Neuronal stem cell (in vitro differentiated cells): Measurements from ENCODE around the gene ASMTL.

Source experiments
- DNase-seq: peaks from one replicate; pipeline ENCODE4 v3.0.0-alpha.2; 2013; ENCODE audit warnings: low spot score
- H2AFZ ChIP-seq: one replicate; pipeline ENCODE4 v1.6.1; 2013; ENCODE audit warnings: mild to moderate bottlenecking, low read length, inconsistent platforms
- H2AK5ac ChIP-seq: 2 replicates; pipeline ENCODE4 v1.6.1; 2013; ENCODE audit warnings: low read depth, mild to moderate bottlenecking, inconsistent platforms, low read length, moderate library complexity, mixed read lengths
- H2BK120ac ChIP-seq: 2 replicates; pipeline ENCODE4 v1.6.1; 2013; ENCODE audit warnings: low read depth, mild to moderate bottlenecking, inconsistent platforms, low read length, moderate library complexity, mixed read lengths
- H2BK12ac ChIP-seq: one replicate; pipeline ENCODE4 v1.6.1; 2013; ENCODE audit warnings: low read length, inconsistent platforms
- H2BK15ac ChIP-seq: 2 replicates; pipeline ENCODE4 v1.6.1; 2013; ENCODE audit warnings: mild to moderate bottlenecking, low read length, inconsistent platforms, mixed read lengths
- H2BK5ac ChIP-seq: one replicate; pipeline ENCODE4 v1.6.1; 2013; ENCODE audit warnings: inconsistent platforms, mild to moderate bottlenecking, low read length, moderate library complexity
- H3K14ac ChIP-seq: one replicate; pipeline ENCODE4 v1.6.1; 2013; ENCODE audit warnings: low read length, inconsistent platforms
- H3K18ac ChIP-seq: 2 replicates; pipeline ENCODE4 v1.6.1; 2013; ENCODE audit warnings: low read length, inconsistent platforms
- H3K23ac ChIP-seq: 2 replicates; pipeline ENCODE4 v1.6.1; 2013; ENCODE audit warnings: low read depth, mild to moderate bottlenecking, mixed read lengths, low read length, inconsistent platforms; ENCODE audit not compliant: poor library complexity
- H3K27ac ChIP-seq: replicated peaks from 3 replicates; pipeline ENCODE4 v1.5.1; 2013; ENCODE audit warnings: low read length, inconsistent platforms
- H3K27me3 ChIP-seq, 3 experiments: 2 replicates each; pipeline ENCODE4 v1.6.1; 2013; ENCODE audit warnings: low read length in 3 of 3, mild to moderate bottlenecking in 2 of 3, inconsistent platforms in 1 of 3, low read depth in 1 of 3, mixed read lengths in 1 of 3, moderate library complexity in 1 of 3; ENCODE audit not compliant: control insufficient read depth in 3 of 3, insufficient read depth in 3 of 3
- H3K36me3 ChIP-seq, 2 donors: replicated peaks in 1 of 2; 2 replicates each; pipeline ENCODE4 v1.6.1; 2013; ENCODE audit warnings: low read length in 2 of 2; ENCODE audit not compliant: control insufficient read depth in 2 of 2, insufficient read depth in 2 of 2
- H3K4ac ChIP-seq: 2 replicates; pipeline ENCODE4 v1.6.1; 2013; ENCODE audit warnings: inconsistent platforms, mild to moderate bottlenecking, low read length, moderate library complexity
- H3K4me1 ChIP-seq, 2 donors: 1 replicate in 1 of 2; 2 replicates in 1 of 2; pipeline ENCODE4 v1.6.1; 2013; ENCODE audit warnings: low read length in 2 of 2, low read depth in 1 of 2; ENCODE audit not compliant: control insufficient read depth in 2 of 2, insufficient read depth in 1 of 2
- H3K4me2 ChIP-seq: one replicate; pipeline ENCODE4 v1.6.1; 2013; ENCODE audit warnings: mild to moderate bottlenecking, low read length, inconsistent platforms; ENCODE audit not compliant: insufficient read depth, poor library complexity, severe bottlenecking
- H3K4me3 ChIP-seq, 2 donors: 2 replicates each; pipeline ENCODE4 v1.5.1; 2013; ENCODE audit warnings: low read length in 2 of 2, mild to moderate bottlenecking in 2 of 2, inconsistent platforms in 1 of 2, moderate library complexity in 1 of 2
- H3K79me1 ChIP-seq: one replicate; pipeline ENCODE4 v1.6.1; 2013; ENCODE audit warnings: low read depth, mild to moderate bottlenecking, inconsistent platforms, low read length, moderate library complexity
- H3K9ac ChIP-seq: one replicate; pipeline ENCODE4 v1.6.1; 2013; ENCODE audit warnings: mild to moderate bottlenecking, low read depth, low read length, inconsistent platforms; ENCODE audit not compliant: poor library complexity
- H3K9me3 ChIP-seq, 2 donors: replicated peaks in 1 of 2; 2 replicates each; pipeline versions ENCODE3 to v1.6.1; 2013; ENCODE audit warnings: low read length in 2 of 2, mild to moderate bottlenecking in 2 of 2, inconsistent platforms in 1 of 2, low read depth in 1 of 2, mixed read lengths in 1 of 2, moderate library complexity in 1 of 2; ENCODE audit not compliant: control insufficient read depth in 2 of 2, insufficient read depth in 1 of 2
- H4K8ac ChIP-seq: one replicate; pipeline ENCODE4 v1.6.1; 2013; ENCODE audit warnings: low read depth, mild to moderate bottlenecking, inconsistent platforms, low read length, moderate library complexity
- H4K91ac ChIP-seq: one replicate; pipeline ENCODE4 v1.6.1; 2013; ENCODE audit warnings: low read length, low read depth, mild to moderate bottlenecking, inconsistent platforms; ENCODE audit not compliant: poor library complexity
- WGBS, 2 donors: extraction: QIAGEN DNeasy Blood & Tissue Kit; methylation state at CpG; one replicate each; pipeline ENCODE4 v1.1.7; 2013; ENCODE audit warnings: missing lambda C conversion rate in 2 of 2, mixed read lengths in 1 of 2; ENCODE audit not compliant: insufficient read length in 2 of 2, insufficient replicate concordance in 1 of 2; ENCODE audit errors: extremely low coverage in 2 of 2; 5-methylcytosine and 5-hydroxymethylcytosine counted together

The ASMTL gene

DNA sequence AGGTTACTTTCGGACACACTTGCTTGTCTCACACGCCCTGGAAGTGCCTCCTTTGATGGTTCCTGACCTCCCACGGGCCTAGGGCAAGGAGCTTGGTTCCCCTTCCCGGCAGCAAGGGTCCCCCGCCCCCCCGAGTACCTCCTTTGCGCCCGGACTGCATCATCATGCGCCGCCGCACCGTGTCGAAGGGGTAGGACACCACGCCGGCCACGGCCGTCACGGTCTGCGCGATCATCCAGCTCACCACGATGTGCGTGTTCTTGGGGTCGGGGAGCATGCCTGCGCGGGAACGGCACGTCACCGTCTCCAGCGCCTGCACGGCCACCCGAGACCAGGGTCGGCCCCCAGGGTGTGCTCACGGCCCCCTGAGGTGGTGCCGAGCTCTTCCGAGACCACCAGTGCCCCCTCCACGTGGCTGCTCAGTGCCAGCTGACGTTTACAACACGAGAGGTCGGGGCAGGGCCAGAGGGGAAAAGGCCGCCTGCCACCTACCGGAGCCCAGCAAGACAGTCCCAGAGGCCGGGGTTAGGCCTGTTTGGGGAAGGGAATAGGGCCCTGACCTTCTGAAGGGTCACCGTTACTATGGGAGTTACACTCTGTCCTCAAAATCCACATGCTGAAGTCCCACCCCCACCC lies 65.5 kb downstream of the ASMTL start:
- Histone ChIP-seq H3K18ac (no peak overlapping the region), H3K27me3 (no peaks in the 10 kb centered on the region), H3K4me3 (peak overlapping the region in 1 of 2 donors; percentile 52), H3K36me3 (peaks cover 60 to 84% of the 10 kb centered on the region in 2 donors), H2BK120ac (no peak overlapping the region), H3K27ac (no peak overlapping the region), H3K4me1 (peaks cover 3 to 4% of the 10 kb centered on the region in 2 donors), H2AFZ (no peak overlapping the region), H3K23ac (peak overlapping the region; percentile 89), H3K79me1 (peaks cover 34% of the 10 kb centered on the region), H2BK12ac (no peak overlapping the region), H3K4me2 (no peak overlapping the region), H2AK5ac (no peak overlapping the region), H3K4ac (no peak overlapping the region), H2BK15ac (no peak overlapping the region), H3K9ac (peak overlapping the region; percentile 70), H4K91ac (no peak overlapping the region), H4K8ac (no peak overlapping the region), H3K14ac (no peak overlapping the region), H3K9me3 (no peaks in the 10 kb centered on the region), H2BK5ac (no peak overlapping the region)
- DNase-seq, result no peak
- WGBS, 2 donors, result no CpG with 5 or more reads among the region's 43 CpGs

- peaks cover 32% of the 10 kb centered on the region for H3K79me1 ChIP-seq
- peaks cover 61 to 84% of the 10 kb centered on the region in 2 donors for H3K36me3 ChIP-seq
- H2BK5ac ChIP-seq, result no peak overlapping the region
- peaks cover 3 to 4% of the 10 kb centered on the region in 2 donors for H3K4me1 ChIP-seq
- peak overlapping the region; percentile 89 for H3K23ac ChIP-seq
- no peak overlapping the region for H3K4me2 ChIP-seq
- H3K18ac ChIP-seq, result no peak overlapping the region
- H3K9ac ChIP-seq, result no peak overlapping the region
- no peak overlapping the region for H2BK15ac ChIP-seq
- no peaks in the 10 kb centered on the region for H3K27me3 ChIP-seq
- no peak overlapping the region for H3K14ac ChIP-seq
- no peaks in the 10 kb centered on the region for H3K9me3 ChIP-seq
- no peak overlapping the region for H4K91ac ChIP-seq
- H3K4me3 ChIP-seq, result no peak overlapping the region
- no CpG with 5 or more reads among the region's 41 CpGs for WGBS, 2 donors
- H2AFZ ChIP-seq, result no peak overlapping the region
- no peak overlapping the region for H2BK12ac ChIP-seq
- H2BK120ac ChIP-seq, result no peak overlapping the region
- H3K4ac ChIP-seq, result no peak overlapping the region
- no peak overlapping the region for H3K27ac ChIP-seq
- DNase-seq, result no peak
- no peak overlapping the region for H4K8ac ChIP-seq
- no peak overlapping the region for H2AK5ac ChIP-seq
These were observed 66.2 kb downstream of the ASMTL start for GRCh38 chrX:1386338-1387127.

- H3K27ac ChIP-seq, result no peak overlapping the region
- H3K23ac ChIP-seq, result peak overlapping the region; percentile 73
- no peak overlapping the region for H2BK12ac ChIP-seq
- no peak overlapping the region for H4K91ac ChIP-seq
- no peak for DNase-seq
- H4K8ac ChIP-seq, result no peak overlapping the region
- H3K9me3 ChIP-seq, result no peaks in the 10 kb centered on the region
- H3K18ac ChIP-seq, result no peak overlapping the region
- no peak overlapping the region for H2BK5ac ChIP-seq
- no CpG with 5 or more reads among the region's 36 CpGs for WGBS, 2 donors
- H2AK5ac ChIP-seq, result no peak overlapping the region
- H2BK15ac ChIP-seq, result no peak overlapping the region
- H3K4me2 ChIP-seq, result no peak overlapping the region
- peaks cover 60 to 75% of the 10 kb centered on the region in 2 donors for H3K36me3 ChIP-seq
- no peaks in the 10 kb centered on the region for H3K27me3 ChIP-seq
- peaks cover 28% of the 10 kb centered on the region for H3K79me1 ChIP-seq
- no peaks in the 10 kb centered on the region for H3K4me1 ChIP-seq
- H3K9ac ChIP-seq, result no peak overlapping the region
- no peak overlapping the region for H3K14ac ChIP-seq
- no peak overlapping the region for H2BK120ac ChIP-seq
- H3K4me3 ChIP-seq, result no peak overlapping the region
- no peak overlapping the region for H3K4ac ChIP-seq
- H2AFZ ChIP-seq, result no peak overlapping the region
These were observed 67.2 kb downstream of the ASMTL start for GRCh38 chrX:1385253-1386223.
